D721Med (cell line): ENCODE measurements around the gene ALOX12B.

ENCODE experiments used
- DNase-seq: peaks from one replicate; pipeline ENCODE4 v3.0.0; 2011; ENCODE audit warnings: low spot score; ENCODE audit not compliant: insufficient read length
- FAIRE-seq: peaks from 2 replicates; lab custom pipeline; 2011; peaks lifted over from hg19 to GRCh38; lab: Jason Lieb, UNC
- CTCF ChIP-seq: IDR thresholded peaks from 2 replicates; pipeline ENCODE4 v1.5.1; 2012; ENCODE audit warnings: mild to moderate bottlenecking, control low read depth; ENCODE audit not compliant: insufficient read depth; ENCODE audit errors: missing control alignments

Gene ALOX12B

DNA sequence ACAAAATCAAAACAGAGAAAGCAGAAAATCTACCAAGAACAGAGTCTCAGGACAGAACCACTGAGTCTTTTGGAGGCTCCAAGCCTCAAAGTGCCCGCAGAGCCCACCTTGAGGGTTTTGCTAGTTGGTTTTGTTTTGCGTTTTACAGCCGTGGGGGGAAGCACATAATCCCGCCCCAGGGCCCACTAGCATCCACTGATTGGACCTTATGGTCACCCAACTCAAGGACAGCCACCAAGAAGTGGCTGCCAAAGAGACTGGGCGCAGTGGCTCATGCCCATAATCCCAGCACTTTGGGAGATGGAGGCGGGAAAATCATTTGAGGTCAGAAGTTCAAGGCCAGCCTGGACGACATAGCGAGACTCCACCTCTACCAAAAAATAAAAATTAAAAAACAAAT is 38.8 kb downstream of the ALOX12B start:
- FAIRE-seq: no peak

GRCh38 chr17:8048236-8048635 is 39.3 kb downstream of the ALOX12B start:
- DNase-seq (no peak), FAIRE-seq (no peak)
- no peak for TF ChIP-seq CTCF

More for the DNA sequence above, 38.8 kb downstream of the ALOX12B start:
- TF ChIP-seq CTCF: no peak
- no peak for DNase-seq

- DNase-seq (no peak), FAIRE-seq (no peak)
- TF ChIP-seq CTCF: no peak
These were observed 39.8 kb downstream of the ALOX12B start for GRCh38 chr17:8047769-8048110.

GRCh38 chr17:8046929-8047768 is 40.4 kb downstream of the ALOX12B start:
- DNase-seq: no peak
- TF ChIP-seq CTCF: no peak
- no peak for FAIRE-seq

DNA sequence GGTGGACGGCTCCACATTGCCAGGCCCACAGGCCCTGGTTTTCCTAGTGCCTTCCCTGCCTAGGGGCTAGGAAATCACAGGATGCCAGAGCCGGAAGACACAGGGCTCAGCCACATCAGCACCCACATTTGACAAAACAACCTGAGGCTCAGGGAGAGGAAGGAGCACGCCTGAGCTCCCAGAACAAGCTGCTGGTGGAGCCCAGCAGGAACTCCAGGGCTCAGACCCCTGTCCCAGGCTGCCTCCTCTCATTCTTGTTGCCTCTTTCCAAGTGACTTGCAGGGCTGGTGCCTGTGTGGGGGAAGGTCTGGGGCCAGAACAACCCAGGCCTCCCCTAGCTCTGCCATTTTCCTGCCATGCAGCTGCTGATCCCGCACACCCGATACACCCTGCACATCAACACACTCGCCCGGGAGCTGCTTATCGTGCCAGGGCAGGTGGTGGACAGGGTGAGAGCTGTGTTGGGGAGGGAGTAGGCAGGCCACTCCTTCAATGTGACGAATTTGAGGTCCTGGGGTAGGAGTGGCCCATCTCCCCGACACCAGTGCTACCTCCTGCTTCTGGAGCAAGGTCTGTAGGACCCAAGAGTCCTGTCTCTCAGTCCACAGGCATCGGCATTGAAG is 41.1 kb downstream of the ALOX12B start:
- no peak for TF ChIP-seq CTCF
- DNase-seq: no peak
- FAIRE-seq: no peak

DNA sequence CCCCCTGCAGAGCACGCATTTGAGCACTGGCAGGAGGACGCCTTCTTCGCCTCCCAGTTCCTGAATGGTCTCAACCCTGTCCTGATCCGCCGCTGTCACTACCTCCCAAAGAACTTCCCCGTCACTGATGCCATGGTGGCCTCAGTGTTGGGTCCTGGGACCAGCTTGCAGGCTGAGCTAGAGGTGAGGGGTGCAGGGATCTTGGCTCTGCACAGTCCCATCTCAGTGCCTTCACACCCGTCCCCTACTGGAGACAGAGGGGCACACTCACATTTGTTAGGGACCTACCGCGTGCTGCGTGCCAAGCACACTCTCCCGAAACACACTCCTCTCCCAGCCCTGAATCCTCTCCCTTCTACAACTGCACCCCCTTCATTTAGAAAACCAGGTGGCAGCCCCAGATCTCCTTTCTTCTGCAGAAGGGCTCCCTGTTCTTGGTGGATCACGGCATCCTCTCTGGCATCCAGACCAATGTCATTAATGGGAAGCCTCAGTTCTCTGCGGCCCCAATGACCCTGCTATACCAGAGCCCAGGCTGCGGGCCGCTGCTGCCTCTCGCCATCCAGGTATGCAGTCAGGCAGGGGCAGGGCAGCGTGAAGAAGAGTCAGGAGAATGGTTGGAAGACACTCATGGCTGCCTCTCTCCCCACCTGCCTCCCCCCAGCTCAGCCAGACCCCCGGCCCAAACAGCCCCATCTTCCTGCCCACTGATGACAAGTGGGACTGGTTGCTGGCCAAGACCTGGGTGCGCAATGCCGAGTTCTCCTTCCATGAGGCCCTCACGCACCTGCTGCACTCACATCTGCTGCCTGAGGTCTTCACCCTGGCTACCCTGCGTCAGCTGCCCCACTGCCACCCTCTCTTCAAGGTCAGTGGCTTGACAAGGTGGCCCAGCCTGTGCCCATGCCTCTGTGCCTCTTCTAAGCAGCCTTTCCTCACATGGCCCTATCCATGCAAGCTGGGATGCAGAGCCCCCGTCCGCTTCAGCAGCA is 42.4 kb downstream of the ALOX12B start:
- no peak for DNase-seq
- no peak for FAIRE-seq
- no peak for TF ChIP-seq CTCF
